Umbilical cord (tissue), 1 donor: ENCODE measurements around the gene RNF133. TPM values are rescaled to one million over a fixed set of nuclear protein-coding genes. Genes with fewer than 3 reads are reported as not detected.

ENCODE experiments used
- total RNA-seq: library from RNA; depleted of rRNA; stranded (reverse); fragments of >200 nt; gene quantifications from one replicate; pipeline ENCODE4 v1.2.3, GENCODE V29; 2014; ENCODE audit warnings: low replicate concordance; ENCODE audit not compliant: insufficient read depth

The RNF133 gene
- total RNA-seq, 1 donor from 2014 or later, result 1.4 TPM

Other genes starting within 250 kb of the RNF133 start
- gene RNF148, start 3.8 kb upstream of the RNF133 start, total RNA-seq, result 0.48 TPM
- gene CADPS2, start 187.3 kb upstream of the RNF133 start, total RNA-seq, result 12.0 TPM